Stimulated activated naive B cell treated with anti-CD40 and anti-IgM and Interleukin-4, amounts not matched to agents 10 μg/mL and 1 μg/mL and 100 μg/mL, for 72 hours (primary cell): ENCODE data around the gene ZNF580.

Source experiments
- ATAC-seq, 2 donors: fragments of 150-1000 bp; cut with Tn5 transposase; replicated peaks; 2 replicates each; pipeline ENCODE4 v1.10.0; 2021; ENCODE audit warnings: moderate library complexity in 1 of 2
- DNase-seq: peaks from one replicate; pipeline ENCODE4 v3.0.0; 2021
- H3K27ac Mint-ChIP-seq: one replicate; pipeline ENCODE4 v1.8.0; 2022; ENCODE audit warnings: mild to moderate bottlenecking, mixed read lengths
- H3K27me3 Mint-ChIP-seq, 2 donors: one replicate each; pipeline ENCODE4 v1.8.0; 2022; ENCODE audit warnings: mixed read lengths in 2 of 2
- H3K36me3 Mint-ChIP-seq, 2 donors: one replicate each; pipeline ENCODE4 v1.8.0; 2022; ENCODE audit warnings: mixed read lengths in 2 of 2, mild to moderate bottlenecking in 1 of 2
- H3K4me1 Mint-ChIP-seq, 2 donors: one replicate each; pipeline ENCODE4 v1.8.0; 2022; ENCODE audit warnings: mixed read lengths in 2 of 2, mild to moderate bottlenecking in 1 of 2
- H3K4me3 Mint-ChIP-seq, 2 donors: one replicate each; pipeline ENCODE4 v1.8.0; 2022; ENCODE audit warnings: mild to moderate bottlenecking in 2 of 2, mixed read lengths in 2 of 2, moderate library complexity in 1 of 2
- H3K9me3 Mint-ChIP-seq, 2 donors: one replicate each; pipeline ENCODE4 v1.8.0; 2022; ENCODE audit warnings: mixed read lengths in 2 of 2, mild to moderate bottlenecking in 1 of 2

The ZNF580 gene

GRCh38 chr19:55640577-55641425 is at the start of gene ZNF580:
Gene ZNF580, plus strand, starts transcription at chr19:55641002. Its CDS starts 1,507 bp downstream, at chr19:55642509.
- peaks cover 52 to 82% of the 10 kb centered on the region in 2 donors for H3K36me3 Mint-ChIP-seq

GRCh38 chr19:55591555-55591954 is 49.2 kb upstream of the ZNF580 start:
- no peak for DNase-seq
- Mint-ChIP-seq H3K4me1 (peaks cover 8 to 28% of the 10 kb centered on the region in 2 donors), H3K27ac (no peak overlapping the region), H3K27me3 (no peaks in the 10 kb centered on the region), H3K4me3 (no peak overlapping the region), H3K9me3 (peaks cover 7 to 10% of the 10 kb centered on the region in 2 donors), H3K36me3 (peaks cover 32 to 35% of the 10 kb centered on the region in 2 donors)
- no peak for ATAC-seq

More at GRCh38 chr19:55640577-55641425, at the start of gene ZNF580:
- H3K4me1 Mint-ChIP-seq: peaks cover 53 to 86% of the 10 kb centered on the region in 2 donors
- peaks cover 0 to 4% of the 10 kb centered on the region in 2 donors for H3K9me3 Mint-ChIP-seq
- ATAC-seq: peak; percentile 14 to 28
- DNase-seq: peak; percentile 70
- H3K27ac Mint-ChIP-seq: peak within 1 kb of the TSS; percentile 97
- peak within 1 kb of the TSS; percentile 87 to 99 for H3K4me3 Mint-ChIP-seq
- no peaks in the 10 kb centered on the region for H3K27me3 Mint-ChIP-seq

- Mint-ChIP-seq H3K27me3 (no peaks in the 10 kb centered on the region), H3K4me3 (no peak overlapping the region), H3K36me3 (peaks cover 39 to 43% of the 10 kb centered on the region in 2 donors), H3K27ac (no peak overlapping the region), H3K9me3 (peaks cover 7 to 10% of the 10 kb centered on the region in 2 donors), H3K4me1 (peaks cover 1 to 28% of the 10 kb centered on the region in 2 donors)
- ATAC-seq: no peak
- no peak for DNase-seq
These were observed 48.3 kb upstream of the ZNF580 start for GRCh38 chr19:55592391-55593090.

GRCh38 chr19:55593096-55593772 is 47.6 kb upstream of the ZNF580 start:
- peaks cover 7 to 10% of the 10 kb centered on the region in 2 donors for H3K9me3 Mint-ChIP-seq

GRCh38 chr19:55594996-55595545 is 45.7 kb upstream of the ZNF580 start:
- no peak for DNase-seq
- H3K36me3 Mint-ChIP-seq: peaks cover 49 to 53% of the 10 kb centered on the region in 2 donors
- H3K9me3 Mint-ChIP-seq: peaks cover 12 to 14% of the 10 kb centered on the region in 2 donors
- ATAC-seq: no peak
- peaks cover 10 to 42% of the 10 kb centered on the region in 2 donors for H3K4me1 Mint-ChIP-seq
- H3K27me3 Mint-ChIP-seq: no peaks in the 10 kb centered on the region
- H3K4me3 Mint-ChIP-seq: no peak overlapping the region
- H3K27ac Mint-ChIP-seq: no peak overlapping the region

More at GRCh38 chr19:55593096-55593772, 47.6 kb upstream of the ZNF580 start:
- Mint-ChIP-seq H3K27ac (no peak overlapping the region), H3K36me3 (peaks cover 44 to 47% of the 10 kb centered on the region in 2 donors), H3K4me3 (no peak overlapping the region), H3K27me3 (no peaks in the 10 kb centered on the region), H3K4me1 (peaks cover 6 to 34% of the 10 kb centered on the region in 2 donors)
- no peak for DNase-seq
- ATAC-seq: no peak

- Mint-ChIP-seq H3K9me3 (peaks cover 12 to 14% of the 10 kb centered on the region in 2 donors), H3K4me1 (peaks cover 14 to 46% of the 10 kb centered on the region in 2 donors), H3K4me3 (no peak overlapping the region), H3K27me3 (no peaks in the 10 kb centered on the region), H3K36me3 (peaks cover 47 to 51% of the 10 kb centered on the region in 2 donors), H3K27ac (no peak overlapping the region)
- ATAC-seq (no peak), DNase-seq (no peak)
These were observed 44.5 kb upstream of the ZNF580 start for GRCh38 chr19:55596304-55596703.

- peaks cover 40 to 45% of the 10 kb centered on the region in 2 donors for H3K36me3 Mint-ChIP-seq
- H3K27me3 Mint-ChIP-seq: no peaks in the 10 kb centered on the region
- H3K4me1 Mint-ChIP-seq: peaks cover 17 to 50% of the 10 kb centered on the region in 2 donors
- peak overlapping the region; percentile 20 for H3K27ac Mint-ChIP-seq
- DNase-seq (no peak), ATAC-seq (no peak)
- no peak overlapping the region for H3K4me3 Mint-ChIP-seq
- H3K9me3 Mint-ChIP-seq: peaks cover 12 to 14% of the 10 kb centered on the region in 2 donors
These were observed 43.3 kb upstream of the ZNF580 start for GRCh38 chr19:55597501-55597921.

GRCh38 chr19:55598034-55598433 is 42.8 kb upstream of the ZNF580 start:
- H3K36me3 Mint-ChIP-seq: peaks cover 40 to 45% of the 10 kb centered on the region in 2 donors
- peaks cover 12 to 14% of the 10 kb centered on the region in 2 donors for H3K9me3 Mint-ChIP-seq
- no peaks in the 10 kb centered on the region for H3K27me3 Mint-ChIP-seq
- H3K27ac Mint-ChIP-seq: peak overlapping the region; percentile 20
- DNase-seq (no peak), ATAC-seq (no peak)
- peak overlapping the region in 1 of 2 donors; percentile 21 for H3K4me3 Mint-ChIP-seq
- peaks cover 17 to 50% of the 10 kb centered on the region in 2 donors for H3K4me1 Mint-ChIP-seq

GRCh38 chr19:55598719-55599467 is 41.9 kb upstream of the ZNF580 start:
- H3K27ac Mint-ChIP-seq: peak overlapping the region; percentile 100

GRCh38 chr19:55599468-55599841 is 41.3 kb upstream of the ZNF580 start, which contains the start of gene FIZ1:
Gene FIZ1, minus strand, starts transcription at chr19:55599517. Its CDS starts 1,652 bp downstream, at chr19:55597865.
- Mint-ChIP-seq H3K4me1 (peaks cover 23 to 58% of the 10 kb centered on the region in 2 donors), H3K9me3 (peaks cover 12 to 15% of the 10 kb centered on the region in 2 donors), H3K4me3 (peak within 1 kb of the TSS; percentile 90 to 98), H3K36me3 (peaks cover 38 to 44% of the 10 kb centered on the region in 2 donors), H3K27ac (peak within 1 kb of the TSS; percentile 100), H3K27me3 (no peaks in the 10 kb centered on the region)
- peak; percentile 78 to 80 for ATAC-seq
- DNase-seq: peak; percentile 96

More at GRCh38 chr19:55598719-55599467, 41.9 kb upstream of the ZNF580 start:
- Mint-ChIP-seq H3K27me3 (no peaks in the 10 kb centered on the region), H3K4me3 (peak overlapping the region; percentile 90 to 98), H3K9me3 (peaks cover 12 to 15% of the 10 kb centered on the region in 2 donors), H3K36me3 (peaks cover 39 to 45% of the 10 kb centered on the region in 2 donors), H3K4me1 (peaks cover 22 to 56% of the 10 kb centered on the region in 2 donors)
- peak; percentile 94 for DNase-seq
- ATAC-seq: peak; percentile 70 to 78

GRCh38 chr19:55599842-55600661 is 40.8 kb upstream of the ZNF580 start, which contains the start of gene ZNF524:
Gene ZNF524, plus strand, starts transcription at chr19:55600288. Its CDS starts 1,825 bp downstream, at chr19:55602113.
- Mint-ChIP-seq H3K36me3 (peaks cover 33 to 39% of the 10 kb centered on the region in 2 donors), H3K4me3 (peak within 1 kb of the TSS; percentile 90 to 98), H3K27ac (peak within 1 kb of the TSS; percentile 100), H3K9me3 (peaks cover 8 to 13% of the 10 kb centered on the region in 2 donors), H3K4me1 (peaks cover 29 to 61% of the 10 kb centered on the region in 2 donors), H3K27me3 (no peaks in the 10 kb centered on the region)
- DNase-seq: peak; percentile 82
- ATAC-seq: peak; percentile 60 to 62

- H3K4me1 Mint-ChIP-seq: peaks cover 30 to 55% of the 10 kb centered on the region in 2 donors
- H3K36me3 Mint-ChIP-seq: peaks cover 27 to 33% of the 10 kb centered on the region in 2 donors
These were observed 40.2 kb upstream of the ZNF580 start for GRCh38 chr19:55600662-55601028.

More at GRCh38 chr19:55600662-55601028, 40.2 kb upstream of the ZNF580 start:
- H3K4me3 Mint-ChIP-seq: peak overlapping the region; percentile 84 to 90
- H3K9me3 Mint-ChIP-seq: peaks cover 5 to 7% of the 10 kb centered on the region in 2 donors
- no peak for ATAC-seq
- no peaks in the 10 kb centered on the region for H3K27me3 Mint-ChIP-seq
- DNase-seq: no peak
- peak overlapping the region; percentile 71 for H3K27ac Mint-ChIP-seq
